Measurements from ENCODE around the gene IL18RAP.

Gene IL18RAP

DNA sequence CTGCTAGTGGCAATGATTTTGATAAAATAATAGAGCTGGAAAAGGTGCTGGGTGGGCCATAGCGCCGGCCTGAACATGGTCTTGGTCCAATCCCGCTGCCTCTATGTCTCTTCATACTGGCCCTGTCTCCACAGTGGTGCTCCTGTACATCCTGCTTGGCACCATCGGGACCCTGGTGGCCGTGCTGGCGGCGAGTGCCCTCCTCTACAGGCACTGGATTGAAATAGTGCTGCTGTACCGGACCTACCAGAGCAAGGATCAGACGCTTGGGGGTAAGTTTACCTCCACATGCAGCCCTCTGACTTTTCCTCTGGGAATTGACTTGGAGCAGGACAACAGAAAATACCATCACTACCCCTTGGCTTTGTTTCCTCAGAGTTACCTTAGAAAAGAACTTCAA, 24.0 kb downstream of the IL18RAP start:
- H3K27me3 ChIP-seq (ENCODE audit: low read length), result no peaks in the 10 kb centered on the region

DNA sequence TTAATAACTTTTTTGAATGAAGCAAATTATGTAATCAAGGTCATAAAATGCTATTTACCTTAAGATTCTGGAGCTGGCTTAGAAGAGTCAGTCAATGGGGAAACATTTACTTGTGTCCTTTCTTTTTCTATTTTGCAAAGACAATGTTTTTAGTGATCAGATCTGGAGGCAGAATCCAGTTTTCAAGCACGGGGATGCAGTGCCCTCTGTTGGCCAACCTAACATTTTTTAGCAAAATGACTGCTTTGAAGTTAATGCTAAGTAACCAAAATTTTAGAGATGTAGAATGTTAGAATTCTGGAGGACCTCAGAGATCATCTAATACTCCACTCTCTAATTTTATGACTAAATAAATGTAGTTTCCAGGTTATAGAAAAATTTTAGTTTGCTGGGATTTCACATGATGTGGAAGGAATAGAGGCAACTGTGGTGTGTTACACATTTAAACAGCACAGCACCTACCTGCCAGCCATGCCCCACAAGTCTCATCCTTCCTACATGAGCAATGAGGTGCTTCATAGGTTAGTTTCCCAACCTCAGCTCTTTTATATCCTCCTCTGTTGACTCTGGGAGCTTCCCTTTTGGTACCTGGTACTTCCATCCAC, 26.5 kb downstream of the IL18RAP start:
- H3K27ac ChIP-seq (ENCODE audit: low read depth, low read length), result no peak overlapping the region
- no peaks in the 10 kb centered on the region for H4K20me1 ChIP-seq (ENCODE audit: low read depth, low read length)
- no peak overlapping the region for H2AFZ ChIP-seq (ENCODE audit: low read depth, low read length, severe bottlenecking)
- H3K27me3 ChIP-seq (ENCODE audit: low read length), result no peaks in the 10 kb centered on the region
- H3K9ac ChIP-seq (ENCODE audit: low read length), result no peak overlapping the region
- H3K9me2 ChIP-seq (replicated peaks; ENCODE audit: insufficient read depth, low read length), result no peaks in the 10 kb centered on the region
- no peak for TF ChIP-seq EZH2phosphoT487 (conservative IDR thresholded peaks at IDR 0.05; ENCODE audit: low read length)
- TF ChIP-seq, protein P1, sequence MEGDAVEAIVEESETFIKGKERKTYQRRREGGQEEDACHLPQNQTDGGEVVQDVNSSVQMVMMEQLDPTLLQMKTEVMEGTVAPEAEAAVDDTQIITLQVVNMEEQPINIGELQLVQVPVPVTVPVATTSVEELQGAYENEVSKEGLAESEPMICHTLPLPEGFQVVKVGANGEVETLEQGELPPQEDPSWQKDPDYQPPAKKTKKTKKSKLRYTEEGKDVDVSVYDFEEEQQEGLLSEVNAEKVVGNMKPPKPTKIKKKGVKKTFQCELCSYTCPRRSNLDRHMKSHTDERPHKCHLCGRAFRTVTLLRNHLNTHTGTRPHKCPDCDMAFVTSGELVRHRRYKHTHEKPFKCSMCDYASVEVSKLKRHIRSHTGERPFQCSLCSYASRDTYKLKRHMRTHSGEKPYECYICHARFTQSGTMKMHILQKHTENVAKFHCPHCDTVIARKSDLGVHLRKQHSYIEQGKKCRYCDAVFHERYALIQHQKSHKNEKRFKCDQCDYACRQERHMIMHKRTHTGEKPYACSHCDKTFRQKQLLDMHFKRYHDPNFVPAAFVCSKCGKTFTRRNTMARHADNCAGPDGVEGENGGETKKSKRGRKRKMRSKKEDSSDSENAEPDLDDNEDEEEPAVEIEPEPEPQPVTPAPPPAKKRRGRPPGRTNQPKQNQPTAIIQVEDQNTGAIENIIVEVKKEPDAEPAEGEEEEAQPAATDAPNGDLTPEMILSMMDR (IDR thresholded peaks at IDR 0.05; ENCODE audit: insufficient read depth, low read length, poor library complexity, severe bottlenecking), result peak; percentile 52
- H3K36me3 ChIP-seq (ENCODE audit: low read length), result no peaks in the 10 kb centered on the region
- H3K4me2 ChIP-seq (ENCODE audit: low read depth, low read length, poor library complexity, severe bottlenecking), result no peak overlapping the region
- H3K9me3 ChIP-seq (ENCODE audit: insufficient read depth, low read length), result no peaks in the 10 kb centered on the region
- H3K79me2 ChIP-seq (ENCODE audit: insufficient read depth, low read length), result no peaks in the 10 kb centered on the region
- no peak overlapping the region for H3K4me3 ChIP-seq (ENCODE audit: insufficient read depth, low read length, poor library complexity, severe bottlenecking)
- H3F3A ChIP-seq (ENCODE audit: insufficient read depth), result no peaks in the 10 kb centered on the region

More for the DNA sequence above, 24.0 kb downstream of the IL18RAP start:
- H3K36me3 ChIP-seq (ENCODE audit: low read length), result no peaks in the 10 kb centered on the region
- H3K27ac ChIP-seq (ENCODE audit: low read depth, low read length), result no peak overlapping the region
- no peaks in the 10 kb centered on the region for H3K9me2 ChIP-seq (replicated peaks; ENCODE audit: insufficient read depth, low read length)
- no peak overlapping the region for H2AFZ ChIP-seq (ENCODE audit: low read depth, low read length, severe bottlenecking)
- no peaks in the 10 kb centered on the region for H3K9me3 ChIP-seq (ENCODE audit: insufficient read depth, low read length)
- H3K4me3 ChIP-seq (ENCODE audit: insufficient read depth, low read length, poor library complexity, severe bottlenecking), result no peak overlapping the region
- no peaks in the 10 kb centered on the region for H4K20me1 ChIP-seq (ENCODE audit: low read depth, low read length)
- no peak overlapping the region for H3K9ac ChIP-seq (ENCODE audit: low read length)
- H3K4me2 ChIP-seq (ENCODE audit: low read depth, low read length, poor library complexity, severe bottlenecking), result no peak overlapping the region
- TF ChIP-seq, protein P1 (IDR thresholded peaks at IDR 0.05; ENCODE audit: insufficient read depth, low read length, poor library complexity, severe bottlenecking), result no peak
- no peak for TF ChIP-seq EZH2phosphoT487 (conservative IDR thresholded peaks at IDR 0.05; ENCODE audit: low read length)
- H3K79me2 ChIP-seq (ENCODE audit: insufficient read depth, low read length), result no peaks in the 10 kb centered on the region
- no peaks in the 10 kb centered on the region for H3F3A ChIP-seq (ENCODE audit: insufficient read depth)

DNA sequence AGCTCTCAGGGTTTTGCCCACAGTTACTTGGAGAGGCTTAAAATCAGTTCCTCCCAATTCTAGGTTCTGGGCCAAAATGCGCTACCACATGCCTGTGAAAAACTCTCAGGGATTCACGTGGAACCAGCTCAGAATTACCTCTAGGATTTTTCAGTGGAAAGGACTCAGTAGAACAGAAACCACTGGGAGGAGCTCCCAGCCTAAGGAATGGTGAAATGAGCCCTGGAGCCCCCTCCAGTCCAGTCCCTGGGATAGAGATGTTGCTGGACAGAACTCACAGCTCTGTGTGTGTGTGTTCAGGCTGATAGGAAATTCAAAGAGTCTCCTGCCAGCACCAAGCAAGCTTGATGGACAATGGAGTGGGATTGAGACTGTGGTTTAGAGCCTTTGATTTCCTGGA, 29.0 kb downstream of the IL18RAP start:
- H3K4me3 ChIP-seq (ENCODE audit: insufficient read depth, low read length, poor library complexity, severe bottlenecking), result no peak overlapping the region
- H3K4me2 ChIP-seq (ENCODE audit: low read depth, low read length, poor library complexity, severe bottlenecking), result no peak overlapping the region
- H3K36me3 ChIP-seq (ENCODE audit: low read length), result no peaks in the 10 kb centered on the region
- no peaks in the 10 kb centered on the region for H3K27me3 ChIP-seq (ENCODE audit: low read length)
- no peaks in the 10 kb centered on the region for H3F3A ChIP-seq (ENCODE audit: insufficient read depth)
- H4K20me1 ChIP-seq (ENCODE audit: low read depth, low read length), result no peaks in the 10 kb centered on the region
- H3K27ac ChIP-seq (ENCODE audit: low read depth, low read length), result no peak overlapping the region
- H3K9ac ChIP-seq (ENCODE audit: low read length), result no peak overlapping the region
- no peaks in the 10 kb centered on the region for H3K9me2 ChIP-seq (replicated peaks; ENCODE audit: insufficient read depth, low read length)
- TF ChIP-seq, protein P1 (IDR thresholded peaks at IDR 0.05; ENCODE audit: insufficient read depth, low read length, poor library complexity, severe bottlenecking), result no peak
- TF ChIP-seq EZH2phosphoT487 (conservative IDR thresholded peaks at IDR 0.05; ENCODE audit: low read length), result no peak
- H2AFZ ChIP-seq (ENCODE audit: low read depth, low read length, severe bottlenecking), result no peak overlapping the region
- H3K9me3 ChIP-seq (ENCODE audit: insufficient read depth, low read length), result no peaks in the 10 kb centered on the region
- no peaks in the 10 kb centered on the region for H3K79me2 ChIP-seq (ENCODE audit: insufficient read depth, low read length)

Measured in SU-DHL-6 (cell line).